K562 (cell line): ENCODE measurements around the gene KAT14. TPM values are rescaled to one million over a fixed set of nuclear protein-coding genes. Genes with fewer than 3 reads are reported as not detected.

Source experiments
- ATF6 ChIP-seq: sonication (generic); formaldehyde crosslinking; IDR thresholded peaks from 2 replicates; pipeline ENCODE4 v1.4.0; 2020; ENCODE audit warnings: mild to moderate bottlenecking, missing genetic modification reagents
- EHMT2 ChIP-seq: fragments of 450-650 bp; IDR thresholded peaks from 2 replicates; pipeline ENCODE4 v1.6.1; 2018; ENCODE audit warnings: antibody characterized with exemption
- ELF4 ChIP-seq: fragments of 450-650 bp; formaldehyde crosslinking; IDR thresholded peaks from 2 replicates; pipeline ENCODE4 v1.4.0; 2022; ENCODE audit warnings: missing genetic modification characterization
- JUNB ChIP-seq: fragments of 450-650 bp; formaldehyde crosslinking; conservative IDR thresholded peaks from 2 replicates; pipeline ENCODE4 v1.4.0; 2020; ENCODE audit warnings: mild to moderate bottlenecking
- KAT8 ChIP-seq: fragments of 450-650 bp; IDR thresholded peaks from 2 replicates; pipeline ENCODE4 v1.6.1; 2016; ENCODE audit warnings: low read depth, mild to moderate bottlenecking
- KDM2B ChIP-seq: fragments of 250-450 bp; sonication (Bioruptor Pico); IDR thresholded peaks from 2 replicates; pipeline ENCODE4 v1.8.0; 2021; ENCODE audit warnings: mild to moderate bottlenecking, moderate library complexity
- KLF6 ChIP-seq: fragments of 250-450 bp; sonication (Bioruptor Pico); IDR thresholded peaks from 2 replicates; pipeline ENCODE4 v1.4.0; 2020; ENCODE audit warnings: mild to moderate bottlenecking, moderate library complexity, borderline replicate concordance
- LARP7 ChIP-seq: fragments of 450-650 bp; IDR thresholded peaks from 2 replicates; pipeline ENCODE4 v1.6.1; 2016
- RBM15 ChIP-seq: fragments of 200-400 bp; formaldehyde crosslinking; IDR thresholded peaks from 2 replicates; pipeline ENCODE4 v1.6.1; 2018; ENCODE audit warnings: mild to moderate bottlenecking, low read length, moderate library complexity; ENCODE audit not compliant: insufficient read depth
- RFX5 ChIP-seq: IDR thresholded peaks from 2 replicates; pipeline ENCODE4 v1.6.1; 2011; ENCODE audit warnings: low read depth, mild to moderate bottlenecking, improper control_type of control experiment, low read length
- SAP30 ChIP-seq: fragments of 200-600 bp; sonication (generic); IDR thresholded peaks from 2 replicates; pipeline ENCODE4 v1.6.1; 2012; ENCODE audit warnings: borderline replicate concordance, low read depth, mild to moderate bottlenecking, moderate library complexity, low read length, control low read depth, inconsistent platforms; ENCODE audit not compliant: insufficient read depth, poor library complexity, severe bottlenecking
- TRIM28 ChIP-seq: fragments of 450-650 bp; IDR thresholded peaks from 2 replicates; pipeline ENCODE4 v1.6.1; 2017
- ZNF239 ChIP-seq: fragments of 250-450 bp; sonication (Bioruptor Pico); IDR thresholded peaks from 2 replicates; pipeline ENCODE4 v1.4.0; 2020; ENCODE audit warnings: mild to moderate bottlenecking
- polyA plus RNA-seq, 8 experiments: library from polyadenylated mRNA; depleted of rRNA in 4 of 8; stranded (reverse) in 5 of 8; unstranded in 3 of 8; fragments of >200 nt; fragmentation: Nextera tagmentation in 2 of 8; fragmentation: Illumina TruSeq in 1 of 8; extraction: Ambion mirVana in 2 of 8; extraction: Trizol in 1 of 8; gene quantifications; 2 replicates each; pipeline versions ENCODE4 v1.2.1 to v1.2.3, GENCODE V29; 2011 to 2014; ENCODE audit warnings: inconsistent platforms in 1 of 8, missing spikeins in 1 of 8
- total RNA-seq, 7 experiments: library from RNA; depleted of rRNA in 6 of 7; stranded (reverse); fragments of >200 nt in 6 of 7; fragmentation: Illumina TruSeq in 2 of 7; extraction: Trizol in 2 of 7; gene quantifications; 2 replicates each; pipeline versions ENCODE4 v1.2.1 to v1.2.3, GENCODE V29; 2011 to 2021; ENCODE audit warnings: low replicate concordance in 1 of 7
- TF ChIP-seq, protein P1 (sequence below), 2 experiments: fragments of 450-650 bp; IDR thresholded peaks; 2 replicates each; pipeline ENCODE4 v1.6.1; 2016; ENCODE audit warnings: mild to moderate bottlenecking in 2 of 2, borderline replicate concordance in 1 of 2, low read depth in 1 of 2, moderate library complexity in 1 of 2
- TF ChIP-seq, protein P2 (sequence below): conservative IDR thresholded peaks from 2 replicates; pipeline ENCODE4 v1.6.1; 2011; ENCODE audit warnings: low read depth, mild to moderate bottlenecking, low read length; ENCODE audit not compliant: control insufficient read depth
- TF ChIP-seq, protein P3 (sequence below): sonication (generic); formaldehyde crosslinking; IDR thresholded peaks from 2 replicates; pipeline ENCODE4 v1.8.0; 2022; ENCODE audit warnings: missing genetic modification reagents, mild to moderate bottlenecking, moderate library complexity, borderline replicate concordance

The KAT14 gene
- total and polyA plus RNA-seq, 9 of the 15 experiments (the other 6 are each of a cell fraction or from before 2014, with no cell fraction given) = 1.7 to 7.2 (median 5.6) TPM

DNA sequence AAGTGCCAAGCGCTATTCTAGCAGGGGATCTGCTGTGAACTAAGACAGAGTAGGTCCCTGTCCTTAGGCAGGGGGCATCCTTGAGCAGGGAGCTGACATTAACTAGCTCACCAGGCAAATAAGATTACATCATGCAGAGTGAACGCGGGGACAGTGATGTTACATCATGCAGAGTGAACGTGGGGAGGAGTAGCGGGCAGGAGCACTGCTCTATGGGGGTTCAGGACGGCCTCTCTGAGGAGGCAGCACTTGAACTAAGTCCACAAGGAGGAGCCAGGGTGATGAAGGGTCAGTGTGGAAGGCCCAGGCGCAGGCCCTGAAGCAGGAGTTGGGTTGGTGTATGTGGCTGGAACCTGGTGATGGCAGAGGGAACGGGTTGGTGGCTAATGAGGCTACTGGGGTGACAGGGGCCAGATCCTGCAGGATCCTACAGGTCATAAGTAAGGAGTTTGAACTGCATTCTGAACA, 38.7 kb downstream of the KAT14 start (continued):
- TF ChIP-seq, protein P1, sequence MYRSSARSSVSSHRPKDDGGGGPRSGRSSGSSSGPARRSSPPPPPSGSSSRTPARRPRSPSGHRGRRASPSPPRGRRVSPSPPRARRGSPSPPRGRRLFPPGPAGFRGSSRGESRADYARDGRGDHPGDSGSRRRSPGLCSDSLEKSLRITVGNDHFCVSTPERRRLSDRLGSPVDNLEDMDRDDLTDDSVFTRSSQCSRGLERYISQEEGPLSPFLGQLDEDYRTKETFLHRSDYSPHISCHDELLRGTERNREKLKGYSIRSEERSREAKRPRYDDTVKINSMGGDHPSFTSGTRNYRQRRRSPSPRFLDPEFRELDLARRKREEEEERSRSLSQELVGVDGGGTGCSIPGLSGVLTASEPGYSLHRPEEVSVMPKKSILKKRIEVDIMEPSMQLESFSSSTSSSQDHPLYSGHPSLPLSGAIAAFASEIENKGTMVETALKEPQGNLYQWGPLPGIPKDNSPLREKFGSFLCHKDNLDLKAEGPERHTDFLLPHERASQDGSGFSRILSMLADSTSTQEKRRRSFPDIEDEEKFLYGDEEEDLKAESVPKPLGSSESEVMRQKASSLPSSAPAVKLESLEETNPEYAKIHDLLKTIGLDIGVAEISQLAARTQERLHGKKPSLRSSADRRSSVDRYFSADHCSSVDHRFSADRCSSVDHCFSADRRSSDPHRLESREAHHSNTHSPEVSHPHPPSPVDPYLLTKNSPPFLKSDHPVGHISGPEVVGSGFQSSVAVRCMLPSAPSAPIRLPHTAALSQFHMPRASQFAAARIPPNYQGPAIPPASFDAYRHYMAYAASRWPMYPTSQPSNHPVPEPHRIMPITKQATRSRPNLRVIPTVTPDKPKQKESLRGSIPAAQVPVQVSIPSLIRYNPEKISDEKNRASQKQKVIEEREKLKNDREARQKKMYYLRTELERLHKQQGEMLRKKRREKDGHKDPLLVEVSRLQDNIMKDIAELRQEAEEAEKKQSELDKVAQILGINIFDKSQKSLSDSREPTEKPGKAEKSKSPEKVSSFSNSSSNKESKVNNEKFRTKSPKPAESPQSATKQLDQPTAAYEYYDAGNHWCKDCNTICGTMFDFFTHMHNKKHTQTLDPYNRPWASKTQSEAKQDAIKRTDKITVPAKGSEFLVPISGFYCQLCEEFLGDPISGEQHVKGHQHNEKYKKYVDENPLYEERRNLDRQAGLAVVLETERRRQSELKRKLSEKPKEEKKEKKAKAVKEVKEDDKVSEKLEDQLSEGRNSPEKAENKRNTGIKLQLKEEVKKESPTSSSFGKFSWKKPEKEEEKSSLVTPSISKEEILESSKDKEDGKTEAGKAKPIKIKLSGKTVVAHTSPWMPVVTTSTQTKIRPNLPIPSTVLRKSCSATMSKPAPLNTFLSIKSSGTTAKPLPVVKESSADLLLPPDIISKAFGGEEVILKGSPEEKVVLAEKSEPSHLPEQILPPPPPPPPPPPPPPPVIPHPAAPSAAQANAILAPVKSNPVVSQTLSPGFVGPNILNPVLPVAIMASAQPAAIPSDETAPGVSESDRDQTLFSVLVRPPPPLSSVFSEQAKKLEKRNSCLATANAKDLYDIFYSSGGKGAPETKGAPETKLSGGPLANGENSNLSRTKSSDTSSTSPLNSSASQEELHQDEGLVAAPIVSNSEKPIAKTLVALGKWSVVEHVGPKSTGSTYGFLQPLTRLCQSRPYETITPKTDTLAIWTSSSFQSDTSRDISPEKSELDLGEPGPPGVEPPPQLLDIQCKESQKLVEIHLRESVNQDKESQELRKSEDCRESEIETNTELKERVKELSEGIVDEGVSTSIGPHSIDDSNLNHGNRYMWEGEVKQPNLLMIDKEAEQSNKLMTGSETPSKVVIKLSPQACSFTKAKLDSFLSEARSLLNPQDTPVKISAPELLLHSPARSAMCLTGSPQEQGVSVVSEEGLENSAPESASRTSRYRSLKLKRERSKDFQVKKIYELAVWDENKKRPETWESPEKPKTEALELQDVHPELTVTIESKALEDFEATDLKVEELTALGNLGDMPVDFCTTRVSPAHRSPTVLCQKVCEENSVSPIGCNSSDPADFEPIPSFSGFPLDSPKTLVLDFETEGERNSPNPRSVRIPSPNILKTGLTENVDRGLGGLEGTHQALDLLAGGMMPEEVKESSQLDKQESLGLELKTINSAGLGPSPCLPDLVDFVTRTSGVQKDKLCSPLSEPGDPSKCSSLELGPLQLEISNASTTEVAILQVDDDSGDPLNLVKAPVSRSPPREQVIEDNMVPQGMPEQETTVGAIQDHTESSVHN (IDR thresholded peaks at IDR 0.05; ENCODE audit: borderline replicate concordance in 1 of 2, low read depth in 1 of 2) = no peak
- TF ChIP-seq TRIM28 = no peak
- TF ChIP-seq SAP30 = no peak
- TF ChIP-seq, protein P2, sequence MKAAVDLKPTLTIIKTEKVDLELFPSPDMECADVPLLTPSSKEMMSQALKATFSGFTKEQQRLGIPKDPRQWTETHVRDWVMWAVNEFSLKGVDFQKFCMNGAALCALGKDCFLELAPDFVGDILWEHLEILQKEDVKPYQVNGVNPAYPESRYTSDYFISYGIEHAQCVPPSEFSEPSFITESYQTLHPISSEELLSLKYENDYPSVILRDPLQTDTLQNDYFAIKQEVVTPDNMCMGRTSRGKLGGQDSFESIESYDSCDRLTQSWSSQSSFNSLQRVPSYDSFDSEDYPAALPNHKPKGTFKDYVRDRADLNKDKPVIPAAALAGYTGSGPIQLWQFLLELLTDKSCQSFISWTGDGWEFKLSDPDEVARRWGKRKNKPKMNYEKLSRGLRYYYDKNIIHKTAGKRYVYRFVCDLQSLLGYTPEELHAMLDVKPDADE = no peak
- TF ChIP-seq ATF6 (CRISPR knock-in tag) = no peak
- no peak for TF ChIP-seq RFX5
- TF ChIP-seq ELF4 (CRISPR knock-in tag) = no peak
- no peak for TF ChIP-seq KLF6 (CRISPR knock-in tag)
- TF ChIP-seq ZNF239 (CRISPR knock-in tag) = no peak
- TF ChIP-seq RBM15 = no peak
- TF ChIP-seq JUNB = no peak
- TF ChIP-seq, protein P3, sequence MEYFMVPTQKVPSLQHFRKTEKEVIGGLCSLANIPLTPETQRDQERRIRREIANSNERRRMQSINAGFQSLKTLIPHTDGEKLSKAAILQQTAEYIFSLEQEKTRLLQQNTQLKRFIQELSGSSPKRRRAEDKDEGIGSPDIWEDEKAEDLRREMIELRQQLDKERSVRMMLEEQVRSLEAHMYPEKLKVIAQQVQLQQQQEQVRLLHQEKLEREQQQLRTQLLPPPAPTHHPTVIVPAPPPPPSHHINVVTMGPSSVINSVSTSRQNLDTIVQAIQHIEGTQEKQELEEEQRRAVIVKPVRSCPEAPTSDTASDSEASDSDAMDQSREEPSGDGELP (CRISPR knock-in tag) = no peak
- TF ChIP-seq KAT8 = no peak
- no peak for TF ChIP-seq KDM2B (CRISPR knock-in tag)
- TF ChIP-seq EHMT2 = no peak
- TF ChIP-seq LARP7 = no peak
